SIG-M5 treated with dmso at 0.1 percent for 504 hours (cell line): ENCODE measurements around the gene MAGEB17.

Experiments used
- DNase-seq: peaks from one replicate; lab custom pipeline; 2025; ENCODE audit not compliant: unreplicated experiment; lab: John Stamatoyannopoulos, UW

MAGEB17 gene

DNA sequence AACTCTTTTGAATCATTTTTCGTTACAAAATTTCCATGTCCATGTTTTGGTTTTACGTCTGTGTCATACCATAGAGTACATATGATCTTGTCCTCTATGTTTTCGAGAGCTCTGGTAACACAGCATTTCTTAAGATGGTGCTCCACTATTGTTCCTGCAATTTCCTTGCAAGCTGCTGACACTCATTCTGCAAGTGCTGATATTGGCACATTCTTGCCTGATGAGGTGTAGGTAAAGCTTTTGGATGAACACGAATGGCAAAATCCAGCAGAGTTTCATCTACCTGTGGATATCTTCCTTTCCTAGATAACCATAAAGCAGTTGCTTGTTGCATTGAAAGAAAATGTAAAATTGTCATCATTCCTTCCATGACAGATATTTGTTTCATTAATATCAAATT lies 41.3 kb downstream of the MAGEB17 start:
- DNase-seq = no peak

DNA sequence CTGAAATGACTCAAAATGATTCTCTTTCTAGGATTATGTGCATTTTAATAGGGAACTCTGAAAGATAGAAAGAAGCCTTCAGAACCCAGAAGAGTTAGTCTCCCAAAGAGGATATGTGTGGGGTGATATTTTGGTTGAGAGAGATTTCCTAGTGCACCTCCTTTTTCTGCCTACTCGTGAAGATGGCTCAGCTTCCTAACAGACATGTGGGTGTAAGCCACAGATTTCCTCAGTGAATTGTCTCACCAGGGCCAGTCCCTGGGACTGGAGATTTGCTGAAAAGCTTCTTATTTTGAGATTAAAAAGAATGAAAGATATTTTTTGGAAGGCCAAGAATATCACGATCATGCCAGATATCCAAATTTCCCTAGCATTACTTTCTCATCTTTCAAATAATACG lies 42.8 kb downstream of the MAGEB17 start:
- no peak for DNase-seq

DNA sequence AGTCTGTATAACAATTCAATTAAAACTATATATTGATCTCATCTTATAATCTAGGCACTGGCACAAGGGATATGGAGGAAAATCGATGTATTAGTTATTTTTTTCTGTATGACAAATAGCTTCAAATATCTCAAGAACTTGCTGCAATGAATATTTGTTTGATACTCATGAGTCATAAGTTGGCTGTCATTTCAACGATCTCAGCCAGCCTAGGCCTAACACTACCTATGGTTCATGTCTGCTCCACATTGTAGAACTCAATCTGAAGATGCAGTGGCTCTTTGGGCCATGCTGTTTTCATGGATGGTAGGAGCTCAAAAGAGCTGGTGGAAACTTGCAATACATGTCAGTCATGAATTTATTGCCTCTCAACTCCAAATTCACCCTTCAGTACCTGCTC lies 44.7 kb downstream of the MAGEB17 start:
- no peak for DNase-seq

DNA sequence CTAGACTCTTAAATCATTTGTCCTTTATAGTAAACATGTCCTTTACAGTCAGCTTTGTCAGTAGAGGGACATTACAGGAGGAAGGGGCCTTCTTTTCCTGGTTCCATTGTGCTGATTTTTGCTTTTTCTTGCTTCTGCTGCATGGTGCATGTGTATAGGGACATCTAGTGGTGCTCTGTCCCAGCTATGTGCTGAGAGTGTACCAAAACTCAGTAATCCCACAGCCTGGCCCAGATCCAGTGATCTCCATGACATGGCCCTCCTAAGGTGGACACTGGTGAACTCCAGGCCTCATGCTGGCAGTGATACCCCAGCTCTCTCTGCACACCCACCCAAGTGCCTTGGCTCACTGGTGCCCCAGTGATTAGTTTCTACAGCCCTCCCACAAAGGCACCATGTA lies 45.2 kb downstream of the MAGEB17 start:
- DNase-seq = peak; percentile 13

DNA sequence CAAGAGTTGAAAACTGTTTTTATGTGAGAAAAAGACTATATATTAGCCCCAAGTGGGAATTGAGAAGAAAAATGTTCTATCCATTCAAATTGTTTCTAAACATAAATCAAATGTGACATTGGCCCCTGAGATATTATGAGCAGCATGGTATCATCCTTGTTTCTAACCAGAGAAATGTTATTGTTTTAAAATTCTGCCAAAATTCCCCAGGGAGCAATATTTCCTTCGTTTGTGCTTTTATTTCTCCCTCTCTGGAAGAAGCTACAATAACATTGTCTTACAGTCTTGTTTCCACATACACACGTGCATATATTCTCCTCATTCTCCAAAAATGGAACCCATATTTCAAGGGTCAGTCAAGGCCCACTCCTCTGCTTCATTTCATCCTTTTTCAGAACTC lies 46.7 kb downstream of the MAGEB17 start:
- DNase-seq = no peak

DNA sequence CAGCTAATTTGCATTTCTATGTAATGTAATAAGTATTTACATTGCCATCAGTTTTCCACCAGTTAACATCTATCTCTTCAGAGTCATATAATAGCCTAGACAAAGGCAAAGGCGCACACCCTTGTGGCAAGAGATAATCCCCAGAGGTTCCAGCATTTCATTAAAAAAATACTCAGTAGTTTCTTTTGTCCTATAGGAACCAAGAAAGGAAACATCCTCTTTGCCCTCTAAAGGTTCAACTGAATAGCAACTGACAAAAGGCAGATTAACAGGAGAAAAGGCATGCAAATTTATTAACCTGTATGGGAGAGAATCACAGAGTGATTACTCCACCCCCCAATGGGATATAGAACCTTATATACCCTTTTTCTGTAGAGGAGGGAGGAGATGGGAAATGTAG lies 48.4 kb downstream of the MAGEB17 start:
- DNase-seq = no peak
